ENCODE data around the gene HERC5.
A peak's percentile ranks its signal among the peaks of the same experiment; 100 is the strongest.
"Not testable (repeated sequence)": the region's sequence is repeated elsewhere in the genome, so short reads cannot be mapped to it uniquely, and the experiment has no call there.

Gene HERC5

GRCh38 chr4:88522702-88523324 lies 65.9 kb downstream of the HERC5 start:
- DNase-seq (ENCODE audit: low read depth) = no peak

DNA sequence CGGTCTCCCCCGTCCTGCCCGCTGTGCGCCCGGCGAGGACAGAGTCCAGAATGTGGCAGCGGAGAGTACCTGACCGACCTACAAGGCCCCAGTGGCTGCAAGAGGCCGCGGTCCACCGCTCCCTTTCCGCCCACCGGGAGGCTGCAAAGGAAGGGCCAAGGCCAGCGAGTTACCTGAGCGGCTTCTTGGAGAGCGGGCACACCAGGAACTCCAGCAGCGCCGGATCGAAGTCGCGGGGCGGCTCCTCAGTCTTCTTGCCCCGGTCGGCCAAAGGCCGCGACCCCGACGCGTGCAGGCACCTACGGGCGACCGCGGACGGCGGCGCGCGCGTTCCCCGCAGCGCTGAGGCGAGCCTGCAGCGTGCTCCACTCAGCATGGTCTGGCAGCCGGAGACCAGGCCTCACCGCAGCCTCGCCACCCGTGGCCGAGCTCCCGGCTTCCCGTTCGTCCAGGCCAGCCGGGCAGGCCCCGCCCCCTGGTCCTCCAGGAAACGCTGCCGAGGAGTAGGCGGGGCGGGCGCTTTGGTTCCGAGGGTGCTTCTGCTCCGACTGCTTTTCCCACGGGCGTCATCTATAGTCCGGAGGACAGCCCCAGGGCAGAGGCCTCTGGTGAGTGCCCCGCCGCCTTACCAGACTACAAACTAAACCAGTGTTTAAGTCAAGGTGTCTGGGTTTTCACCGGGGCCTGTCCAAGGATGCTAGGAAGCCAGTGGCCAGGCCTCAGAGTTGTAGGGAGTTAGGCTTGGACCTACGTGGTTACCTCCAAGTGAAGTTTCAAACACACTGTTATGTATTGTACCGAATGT lies 66.6 kb downstream of the HERC5 start, which contains the start of gene PYURF:
Gene PYURF, minus strand, starts transcription at position 452 of the 805 bp plus-strand sequence. Its CDS starts 76 bp downstream, at position 376.
- DNase-seq (ENCODE audit: low read depth) = peak; percentile 77

DNA sequence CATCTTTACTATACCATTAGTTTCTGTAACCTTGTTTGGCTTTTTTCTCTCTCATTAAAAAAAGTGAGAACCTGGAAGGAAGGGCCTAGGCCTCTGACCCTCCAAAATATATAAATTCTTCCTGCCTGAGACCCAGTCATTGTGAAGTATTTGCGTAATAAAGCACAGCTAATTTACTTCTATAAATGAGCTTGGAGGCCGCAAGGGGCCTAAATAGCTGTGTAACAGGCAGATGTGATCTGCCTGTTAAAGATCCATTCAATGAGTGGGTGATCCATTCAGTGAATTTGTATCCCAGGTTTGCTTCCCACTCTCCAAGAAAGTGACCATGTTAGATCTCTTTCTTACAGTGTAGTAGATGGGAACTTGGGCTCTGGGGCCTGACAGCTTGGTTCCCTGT lies 67.3 kb downstream of the HERC5 start:
- no peak for DNase-seq (ENCODE audit: low read depth)

DNA sequence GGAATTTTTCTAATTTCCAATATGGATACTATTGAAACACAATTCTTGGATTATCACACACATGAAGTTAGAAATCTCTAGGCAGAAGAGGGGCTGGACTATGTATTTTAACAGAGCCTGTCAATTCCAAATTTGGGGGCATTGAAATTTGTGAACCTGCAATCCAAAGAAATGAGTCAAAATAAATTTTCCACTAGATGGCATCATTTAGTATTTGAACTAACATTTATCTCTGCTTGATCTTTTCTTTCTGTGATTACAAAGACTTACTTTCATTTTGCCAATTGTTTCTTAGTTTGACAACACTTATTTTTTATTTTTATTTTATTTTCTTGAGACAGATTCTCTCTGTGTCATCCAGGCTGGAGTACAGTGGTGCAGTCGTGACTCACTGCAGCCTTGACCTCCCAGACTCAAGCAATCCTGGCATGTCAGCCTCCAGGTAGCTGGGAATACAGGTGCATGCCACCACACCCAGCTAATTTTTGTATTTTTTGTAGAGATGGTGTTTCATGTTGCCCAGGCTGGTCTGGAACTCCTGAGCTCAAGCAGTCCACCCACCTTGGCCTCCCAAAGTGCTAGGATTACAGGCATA lies 69.4 kb downstream of the HERC5 start:
- no peak for DNase-seq (ENCODE audit: low read depth)

GRCh38 chr4:88527787-88528186 lies 70.9 kb downstream of the HERC5 start:
- DNase-seq (ENCODE audit: low read depth) = no peak

DNA sequence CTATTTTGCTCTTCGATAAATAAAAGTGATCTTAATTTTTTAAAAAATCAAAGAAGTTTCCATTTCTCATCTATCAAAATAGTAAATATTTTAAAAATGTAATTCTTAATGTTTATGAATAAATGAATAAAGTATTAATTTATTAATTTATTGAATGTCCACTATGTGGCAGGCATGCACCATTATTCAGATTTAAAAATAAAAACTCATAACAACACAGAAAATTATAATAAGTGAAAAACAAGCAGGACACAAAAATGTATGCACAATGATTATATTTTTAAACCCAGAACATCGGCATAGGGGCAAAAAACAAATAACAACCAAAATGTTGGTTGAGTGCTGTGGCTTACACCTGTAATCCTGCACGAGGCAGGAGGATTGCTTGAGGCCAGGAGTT lies 71.9 kb downstream of the HERC5 start:
- DNase-seq (ENCODE audit: low read depth) = no peak

GRCh38 chr4:88531549-88531948 lies 74.6 kb downstream of the HERC5 start:
- DNase-seq (ENCODE audit: low read depth) = no peak

- no peak for DNase-seq (ENCODE audit: low read depth)
Measured at GRCh38 chr4:88533088-88533790, 76.3 kb downstream of the HERC5 start.

GRCh38 chr4:88533937-88534750 lies 77.2 kb downstream of the HERC5 start:
- no peak for DNase-seq (ENCODE audit: low read depth)

- DNase-seq (ENCODE audit: low read depth) = no peak
Measured at GRCh38 chr4:88535090-88535755, 78.3 kb downstream of the HERC5 start.

DNA sequence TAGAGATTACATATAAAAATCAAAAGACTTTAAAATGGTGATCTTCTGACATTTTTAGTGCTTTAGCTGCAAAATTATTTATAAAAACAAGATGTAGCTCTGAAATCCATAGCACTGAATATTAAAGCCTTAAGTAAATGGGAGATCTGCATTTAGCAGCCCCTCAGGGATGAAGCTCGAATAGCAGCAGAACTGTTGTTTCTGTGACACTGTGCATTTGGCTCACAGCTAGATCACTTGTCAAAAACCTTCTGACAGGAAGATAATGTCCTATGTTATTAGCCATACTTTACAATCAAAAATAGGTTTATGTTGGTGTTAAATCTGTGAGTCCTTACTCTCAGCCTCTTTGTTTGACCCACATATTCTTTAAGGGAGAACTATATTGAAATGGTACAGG lies 80.8 kb downstream of the HERC5 start:
- DNase-seq (ENCODE audit: low read depth) = no peak

- DNase-seq (ENCODE audit: low read depth) = not testable (repeated sequence)
Measured at GRCh38 chr4:88539322-88540068, 82.6 kb downstream of the HERC5 start.

- DNase-seq (ENCODE audit: low read depth) = no peak
Measured at GRCh38 chr4:88549815-88550214, 92.9 kb downstream of the HERC5 start.
